Measurements from ENCODE around the gene NRXN2. TPM values are rescaled to one million over a fixed set of nuclear protein-coding genes. Genes with fewer than 3 reads are reported as not detected.

Gene NRXN2
- total and polyA plus RNA-seq, 4 donors: 0.17 to 2.8 (median 1.4) TPM

GRCh38 chr11:64559351-64560138 is 163.5 kb downstream of the NRXN2 start:
- Histone ChIP-seq H3K27ac (ENCODE audit: low read depth in 1 of 2, low read length in 2 of 2) (no peak overlapping the region), H3K9me3 (ENCODE audit: control insufficient read depth in 4 of 4, low read length in 3 of 4) (no peaks in the 10 kb centered on the region), H3K36me3 (ENCODE audit: control insufficient read depth in 4 of 4, insufficient read depth in 3 of 4, low read depth in 1 of 4, low read length in 3 of 4) (no peaks in the 10 kb centered on the region), H3K4me3 (ENCODE audit: low read depth in 1 of 3, low read length in 3 of 3) (no peak overlapping the region), H3K9ac (ENCODE audit: low read depth in 1 of 2, low read length in 2 of 2) (no peak overlapping the region), H3K27me3 (ENCODE audit: control insufficient read depth in 4 of 4, insufficient read depth in 4 of 4, low read length in 3 of 4) (no peaks in the 10 kb centered on the region), H3K4me1 (ENCODE audit: control insufficient read depth in 4 of 4, insufficient read depth in 4 of 4, low read length in 3 of 4) (peaks cover 0 to 19% (median 15%) of the 10 kb centered on the region in 4 donors)
- TF ChIP-seq RAD21 (IDR thresholded peaks at IDR 0.05) (no peak), JUND (IDR thresholded peaks at IDR 0.05) (no peak), HNF4G (IDR thresholded peaks at IDR 0.05) (no peak), MAX (IDR thresholded peaks at IDR 0.05) (no peak), TAF1 (conservative IDR thresholded peaks at IDR 0.05) (no peak), SP1 (IDR thresholded peaks at IDR 0.05) (no peak), ATF3 (IDR thresholded peaks at IDR 0.05) (no peak), GABPA (IDR thresholded peaks at IDR 0.05 in 1 of 2, conservative IDR thresholded peaks at IDR 0.05 in 1 of 2) (no peak), HNF4A (conservative IDR thresholded peaks at IDR 0.05) (no peak), CTCF (IDR thresholded peaks at IDR 0.05; ENCODE audit: low read depth, low read length, missing input control) (no peak), EGR1 (IDR thresholded peaks at IDR 0.05; ENCODE audit: low read depth in 2 of 2) (no peak), YY1 (IDR thresholded peaks at IDR 0.05) (no peak)
- DNase-seq (ENCODE audit: low spot score): no peak
- 85% methylated on average over 19 of the region's 19 CpGs for WGBS

DNA sequence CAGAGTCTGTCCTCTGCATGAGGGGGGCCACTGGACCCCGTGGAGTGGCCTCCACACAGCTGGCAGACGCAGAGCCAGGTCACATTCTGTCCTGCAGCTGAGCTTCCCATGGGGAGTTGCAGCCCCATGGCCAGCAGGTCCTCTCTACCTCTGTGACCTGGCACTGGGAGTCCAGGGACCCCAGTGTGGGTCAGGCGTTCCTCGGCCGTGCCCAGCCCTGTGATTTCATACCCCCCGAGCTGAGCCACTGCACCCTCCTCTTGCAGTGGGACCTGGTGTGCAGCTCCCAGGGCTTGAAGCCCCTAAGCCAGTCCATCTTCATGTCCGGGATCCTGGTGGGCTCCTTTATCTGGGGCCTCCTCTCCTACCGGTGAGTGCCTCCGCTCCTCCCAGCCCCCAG is 164.1 kb downstream of the NRXN2 start:
- H3K27ac ChIP-seq (ENCODE audit: low read depth in 1 of 2, low read length in 2 of 2): no peak overlapping the region
- no peak for DNase-seq (ENCODE audit: low spot score)
- H3K4me3 ChIP-seq (ENCODE audit: low read depth in 1 of 3, low read length in 3 of 3): no peak overlapping the region

GRCh38 chr11:64558065-64558745 is 164.8 kb downstream of the NRXN2 start:
- 94% methylated on average over 14 of the region's 14 CpGs for WGBS
- Histone ChIP-seq H3K27me3 (ENCODE audit: control insufficient read depth in 4 of 4, insufficient read depth in 4 of 4, low read length in 3 of 4) (no peaks in the 10 kb centered on the region), H3K4me3 (ENCODE audit: low read depth in 1 of 3, low read length in 3 of 3) (no peak overlapping the region), H3K27ac (ENCODE audit: low read depth in 1 of 2, low read length in 2 of 2) (no peak overlapping the region), H3K36me3 (ENCODE audit: control insufficient read depth in 4 of 4, insufficient read depth in 3 of 4, low read depth in 1 of 4, low read length in 3 of 4) (no peaks in the 10 kb centered on the region), H3K9me3 (ENCODE audit: control insufficient read depth in 4 of 4, low read length in 3 of 4) (no peaks in the 10 kb centered on the region), H3K9ac (ENCODE audit: low read depth in 1 of 2, low read length in 2 of 2) (no peak overlapping the region), H3K4me1 (ENCODE audit: control insufficient read depth in 4 of 4, insufficient read depth in 4 of 4, low read length in 3 of 4) (peaks cover 0 to 29% (median 24%) of the 10 kb centered on the region in 4 donors)
- DNase-seq (ENCODE audit: low spot score): no peak
- TF ChIP-seq ZBTB33 (IDR thresholded peaks at IDR 0.05): no peak
- TF ChIP-seq EGR1 (IDR thresholded peaks at IDR 0.05; ENCODE audit: low read depth in 2 of 2): no peak
- no peak for TF ChIP-seq RAD21 (IDR thresholded peaks at IDR 0.05)
- TF ChIP-seq FOXA2 (IDR thresholded peaks at IDR 0.05): no peak

More for the DNA sequence above, 164.1 kb downstream of the NRXN2 start:
- no peaks in the 10 kb centered on the region for H3K9me3 ChIP-seq (ENCODE audit: control insufficient read depth in 4 of 4, low read length in 3 of 4)
- no peak overlapping the region for H3K9ac ChIP-seq (ENCODE audit: low read depth in 1 of 2, low read length in 2 of 2)
- no peak for TF ChIP-seq RAD21 (IDR thresholded peaks at IDR 0.05)
- peaks cover 0 to 25% (median 20%) of the 10 kb centered on the region in 4 donors for H3K4me1 ChIP-seq (ENCODE audit: control insufficient read depth in 4 of 4, insufficient read depth in 4 of 4, low read length in 3 of 4)
- no peaks in the 10 kb centered on the region for H3K36me3 ChIP-seq (ENCODE audit: control insufficient read depth in 4 of 4, insufficient read depth in 3 of 4, low read depth in 1 of 4, low read length in 3 of 4)
- 94% methylated on average over 9 of the region's 9 CpGs for WGBS
- H3K27me3 ChIP-seq (ENCODE audit: control insufficient read depth in 4 of 4, insufficient read depth in 4 of 4, low read length in 3 of 4): no peaks in the 10 kb centered on the region

All from liver (tissue), 9 donors.